HFF-Myc (cell line): Measurements from ENCODE around the gene SPDYA.
A peak's percentile ranks its signal among the peaks of the same experiment; 100 is the strongest.

Experiments
- DNase-seq: peaks from one replicate; pipeline ENCODE4 v3.0.0-alpha.2; 2011; ENCODE audit warnings: low read depth; ENCODE audit errors: extremely low read depth
- H3K4me3 ChIP-seq: replicated peaks from 2 replicates; pipeline ENCODE4 v1.5.1; 2011; ENCODE audit warnings: low read depth, mild to moderate bottlenecking, control low read depth, low read length
- CTCF ChIP-seq: IDR thresholded peaks from 2 replicates; pipeline ENCODE4 v1.5.1; 2012; ENCODE audit warnings: mild to moderate bottlenecking, low read depth, low read length, control low read depth; ENCODE audit errors: missing control alignments

The SPDYA gene

GRCh38 chr2:28810384-28811285 is at the start of gene SPDYA:
Gene SPDYA (plus strand): TSS chr2:28810834. CDS start chr2:28816015, 5,181 bp downstream.
- TF ChIP-seq CTCF = no peak
- H3K4me3 ChIP-seq = peak within 1 kb of the TSS; percentile 40
- DNase-seq = peak; percentile 22

- TF ChIP-seq CTCF = no peak
- no peak overlapping the region for H3K4me3 ChIP-seq
- no peak for DNase-seq
Observed at GRCh38 chr2:28761420-28761819, 49.2 kb upstream of the SPDYA start.

GRCh38 chr2:28764909-28765711 is 45.5 kb upstream of the SPDYA start:
- TF ChIP-seq CTCF = no peak
- no peak overlapping the region for H3K4me3 ChIP-seq
- no peak for DNase-seq

GRCh38 chr2:28766070-28766469 is 44.6 kb upstream of the SPDYA start:
- no peak for TF ChIP-seq CTCF
- DNase-seq = no peak
- H3K4me3 ChIP-seq = no peak overlapping the region

GRCh38 chr2:28767337-28767736 is 43.3 kb upstream of the SPDYA start:
- H3K4me3 ChIP-seq = no peak overlapping the region
- no peak for TF ChIP-seq CTCF
- DNase-seq = no peak

- no peak for DNase-seq
- no peak overlapping the region for H3K4me3 ChIP-seq
- TF ChIP-seq CTCF = no peak
Observed at GRCh38 chr2:28768422-28768821, 42.2 kb upstream of the SPDYA start.
